ENCODE results near the gene MUC4. TPM values are rescaled to one million over a fixed set of nuclear protein-coding genes. Genes with fewer than 3 reads are reported as not detected.

MUC4 gene
- total and polyA plus RNA-seq, 2 of the 4 experiments (the other 2 are of a cell fraction) = not detected

DNA sequence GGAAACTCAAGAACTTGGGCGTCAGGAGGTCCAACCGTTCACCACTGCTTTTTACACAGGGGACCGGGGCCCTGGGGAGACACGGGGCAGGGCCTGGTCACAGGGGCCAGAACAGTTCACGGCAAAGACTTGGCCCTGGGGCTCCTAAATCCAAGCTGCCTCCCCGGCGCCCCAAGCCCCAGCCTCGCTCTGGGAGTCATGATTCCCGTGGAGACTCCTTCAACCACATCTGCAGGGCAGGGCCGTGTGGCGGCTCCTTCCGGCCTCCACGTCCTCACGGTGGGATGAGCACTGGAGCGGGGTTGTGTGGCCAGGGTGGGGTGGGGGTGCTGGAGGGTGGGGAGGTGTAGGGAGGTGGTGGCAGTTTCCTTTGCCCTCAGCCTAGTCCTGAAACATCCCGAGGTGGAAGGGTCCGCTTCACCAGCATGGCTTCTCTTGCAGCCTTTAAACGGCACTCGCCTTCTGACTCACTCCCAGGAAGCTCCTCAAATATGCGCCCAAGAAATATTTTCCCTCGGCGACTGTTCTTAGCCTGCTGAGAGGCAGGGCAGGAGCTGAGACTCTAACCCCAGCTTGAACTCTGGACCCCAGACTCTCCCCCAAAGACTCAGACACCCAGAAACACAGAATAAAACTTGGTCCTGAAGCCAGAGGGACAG is 1.8 kb downstream of the MUC4 start:
- WGBS, 2 experiments (ENCODE audit: extremely low coverage in 2 of 2, insufficient read length in 1 of 2) = 100% methylated on average over 1 of the region's 22 CpGs; no CpG with 5 or more reads in 1 of the 2 experiments
- no peak overlapping the region for H3K4ac ChIP-seq (ENCODE audit: low read depth, low read length)

More for the DNA sequence above, 1.8 kb downstream of the MUC4 start:
- H2AK5ac ChIP-seq (ENCODE audit: low read depth, low read length) = no peak overlapping the region
- in situ Hi-C loops (cut with MboI; ENCODE audit: low sequenced_read_pairs) (loop anchor here (5.0 kb wide), 1 partner anchor 53 kb away; no protein-coding TSS in a partner anchor), dilution Hi-C loops (cut with HindIII; ENCODE audit: low sequenced_read_pairs, unreplicated experiment) (no loop called here), intact Hi-C loops (cut with micrococcal nuclease) (no loop called here)
- H2BK20ac ChIP-seq (ENCODE audit: low read depth, low read length) = no peak overlapping the region
- H2BK120ac ChIP-seq (ENCODE audit: low read depth, low read length) = no peak overlapping the region
- BruUV-seq (replicated peaks) = no TSS peak
- H3K56ac ChIP-seq (ENCODE audit: extremely low read depth, insufficient read depth, low read length) = no peak overlapping the region
- ChIA-PET CTCF (no interaction called here), POLR2A (ENCODE audit: unreplicated experiment) (no interaction called here)
- no peak overlapping the region for H4K8ac ChIP-seq (ENCODE audit: low read depth in 2 of 2, low read length in 2 of 2)
- H3K18ac ChIP-seq (ENCODE audit: low read depth, low read length) = no peak overlapping the region
- no peak overlapping the region for H2AFZ ChIP-seq (replicated peaks; ENCODE audit: low read length, poor library complexity)
- ATAC-seq (ENCODE audit: low read depth) (no peak; the same call in 1 of the 2 replicates), DNase-seq (no peak)
- peaks cover 48% of the 10 kb centered on the region for H3K27me3 ChIP-seq (ENCODE audit: control insufficient read depth, insufficient read depth, low read length)
- H3K4me1 ChIP-seq (ENCODE audit: control insufficient read depth, insufficient read depth, low read length) = no peaks in the 10 kb centered on the region
- TF ChIP-seq FOS (IDR thresholded peaks at IDR 0.05; ENCODE audit: low read depth, low read length) = no peak
- TF ChIP-seq MXI1 (IDR thresholded peaks at IDR 0.05; ENCODE audit: borderline replicate concordance, low read depth, low read length) = no peak
- no peak for TF ChIP-seq NFE2L2 (IDR thresholded peaks at IDR 0.05; ENCODE audit: low read depth, low read length)
- TF ChIP-seq RFX5 (IDR thresholded peaks at IDR 0.05; ENCODE audit: low read depth, low read length) = no peak
- TF ChIP-seq, protein P1, sequence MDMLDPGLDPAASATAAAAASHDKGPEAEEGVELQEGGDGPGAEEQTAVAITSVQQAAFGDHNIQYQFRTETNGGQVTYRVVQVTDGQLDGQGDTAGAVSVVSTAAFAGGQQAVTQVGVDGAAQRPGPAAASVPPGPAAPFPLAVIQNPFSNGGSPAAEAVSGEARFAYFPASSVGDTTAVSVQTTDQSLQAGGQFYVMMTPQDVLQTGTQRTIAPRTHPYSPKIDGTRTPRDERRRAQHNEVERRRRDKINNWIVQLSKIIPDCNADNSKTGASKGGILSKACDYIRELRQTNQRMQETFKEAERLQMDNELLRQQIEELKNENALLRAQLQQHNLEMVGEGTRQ (IDR thresholded peaks at IDR 0.05; ENCODE audit: low read depth, low read length) = no peak
- TF ChIP-seq RAD21 (IDR thresholded peaks at IDR 0.05; ENCODE audit: low read length) = no peak
- TF ChIP-seq, protein P2, sequence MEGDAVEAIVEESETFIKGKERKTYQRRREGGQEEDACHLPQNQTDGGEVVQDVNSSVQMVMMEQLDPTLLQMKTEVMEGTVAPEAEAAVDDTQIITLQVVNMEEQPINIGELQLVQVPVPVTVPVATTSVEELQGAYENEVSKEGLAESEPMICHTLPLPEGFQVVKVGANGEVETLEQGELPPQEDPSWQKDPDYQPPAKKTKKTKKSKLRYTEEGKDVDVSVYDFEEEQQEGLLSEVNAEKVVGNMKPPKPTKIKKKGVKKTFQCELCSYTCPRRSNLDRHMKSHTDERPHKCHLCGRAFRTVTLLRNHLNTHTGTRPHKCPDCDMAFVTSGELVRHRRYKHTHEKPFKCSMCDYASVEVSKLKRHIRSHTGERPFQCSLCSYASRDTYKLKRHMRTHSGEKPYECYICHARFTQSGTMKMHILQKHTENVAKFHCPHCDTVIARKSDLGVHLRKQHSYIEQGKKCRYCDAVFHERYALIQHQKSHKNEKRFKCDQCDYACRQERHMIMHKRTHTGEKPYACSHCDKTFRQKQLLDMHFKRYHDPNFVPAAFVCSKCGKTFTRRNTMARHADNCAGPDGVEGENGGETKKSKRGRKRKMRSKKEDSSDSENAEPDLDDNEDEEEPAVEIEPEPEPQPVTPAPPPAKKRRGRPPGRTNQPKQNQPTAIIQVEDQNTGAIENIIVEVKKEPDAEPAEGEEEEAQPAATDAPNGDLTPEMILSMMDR (conservative IDR thresholded peaks at IDR 0.05; ENCODE audit: low read depth, low read length) = no peak
- no peak for TF ChIP-seq CEBPB (IDR thresholded peaks at IDR 0.05; ENCODE audit: low read depth, low read length)
- H4K20me1 ChIP-seq (ENCODE audit: insufficient read depth, low read length) = no peaks in the 10 kb centered on the region
- no peaks in the 10 kb centered on the region for H3K9me3 ChIP-seq (ENCODE audit: control insufficient read depth, insufficient read depth, low read length)
- no peak overlapping the region for H3K4me3 ChIP-seq (ENCODE audit: insufficient read depth, low read depth, low read length)
- no peak overlapping the region for H3K9ac ChIP-seq (ENCODE audit: low read depth, low read length)
- no peak overlapping the region for H3K4me2 ChIP-seq (ENCODE audit: low read depth, low read length)
- no peak overlapping the region for H4K91ac ChIP-seq (ENCODE audit: insufficient read depth, low read depth, low read length)
- H3K79me1 ChIP-seq (ENCODE audit: low read depth in 1 of 2, low read length in 2 of 2) = no peaks in the 10 kb centered on the region
- H3K14ac ChIP-seq (replicated peaks; ENCODE audit: low read depth, low read length) = no peak overlapping the region
- no peak overlapping the region for H2BK15ac ChIP-seq (ENCODE audit: low read depth, low read length)
- no peaks in the 10 kb centered on the region for H3K36me3 ChIP-seq (ENCODE audit: control insufficient read depth, insufficient read depth, low read length)
- no peak overlapping the region for H4K5ac ChIP-seq (ENCODE audit: low read depth, low read length)
- no peaks in the 10 kb centered on the region for H3K9me1 ChIP-seq (ENCODE audit: insufficient read depth, low read length)
- no peak overlapping the region for H3K23ac ChIP-seq (ENCODE audit: low read depth, low read length)
- no peak overlapping the region for H2BK5ac ChIP-seq (ENCODE audit: low read depth, low read length, poor library complexity, severe bottlenecking)
- no peak overlapping the region for H2AK9ac ChIP-seq (replicated peaks; ENCODE audit: low read depth, low read length, poor library complexity)
- no peak overlapping the region for H3K27ac ChIP-seq (ENCODE audit: insufficient read depth, low read length)

Measured in IMR-90 (cell line).